Hematopoietic multipotent progenitor cell treated with erythropoietin and hydrocortisone succinate and interleukin-3 and kit ligand, for 8 days (in vitro differentiated cells): ENCODE data around the gene MAP4K3.
"Not testable (repeated sequence)": the region's sequence is repeated elsewhere in the genome, so short reads cannot be mapped to it uniquely, and the experiment has no call there.

Source experiments
- DNase-seq: peaks from one replicate; pipeline ENCODE4 v3.0.0-alpha.2; 2015

The MAP4K3 gene

GRCh38 chr2:39407516-39408296, 29.4 kb downstream of the MAP4K3 start:
- no peak for DNase-seq

DNA sequence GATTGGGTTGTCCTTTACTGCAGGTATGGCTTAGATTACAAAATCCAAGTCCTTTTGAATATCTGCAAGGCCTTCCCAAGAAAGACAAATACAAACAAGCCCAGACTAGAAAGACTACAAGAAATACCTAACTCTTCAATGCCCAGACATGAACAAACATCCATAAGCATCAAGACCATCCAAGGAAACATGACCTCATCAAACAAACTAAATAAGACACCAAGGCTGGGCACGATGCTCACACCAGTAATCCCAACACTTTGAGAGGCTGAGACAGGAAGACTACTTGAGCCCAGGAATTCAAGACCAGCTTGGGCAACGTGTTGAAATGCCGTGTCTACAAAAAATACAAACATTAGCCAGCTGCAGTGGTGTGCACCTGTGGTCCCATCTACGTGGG, 31.7 kb downstream of the MAP4K3 start:
- no peak for DNase-seq

GRCh38 chr2:39403311-39403710, 33.8 kb downstream of the MAP4K3 start:
- no peak for DNase-seq

GRCh38 chr2:39401319-39401718, 35.8 kb downstream of the MAP4K3 start:
- no peak for DNase-seq

DNA sequence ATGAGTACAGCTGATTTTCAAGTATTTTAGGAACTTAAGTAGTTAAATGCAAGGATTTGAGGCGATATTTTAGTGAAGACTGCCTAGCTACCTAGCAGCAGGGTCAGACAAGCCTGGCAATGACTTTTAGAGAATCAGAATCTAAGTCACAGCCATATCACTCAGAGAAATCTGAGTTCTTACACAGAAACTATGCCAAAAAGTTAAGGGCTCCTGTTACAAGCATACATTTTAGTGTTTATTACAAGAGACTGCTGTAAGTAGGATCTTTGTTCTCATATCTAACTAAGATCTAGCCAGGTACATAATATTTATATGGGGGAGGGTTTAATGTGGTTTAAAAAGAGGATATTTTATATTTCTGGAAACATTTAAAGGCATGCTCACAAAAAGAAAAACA, 37.5 kb downstream of the MAP4K3 start:
- DNase-seq: no peak

GRCh38 chr2:39395313-39395712, 41.8 kb downstream of the MAP4K3 start:
- no peak for DNase-seq

DNA sequence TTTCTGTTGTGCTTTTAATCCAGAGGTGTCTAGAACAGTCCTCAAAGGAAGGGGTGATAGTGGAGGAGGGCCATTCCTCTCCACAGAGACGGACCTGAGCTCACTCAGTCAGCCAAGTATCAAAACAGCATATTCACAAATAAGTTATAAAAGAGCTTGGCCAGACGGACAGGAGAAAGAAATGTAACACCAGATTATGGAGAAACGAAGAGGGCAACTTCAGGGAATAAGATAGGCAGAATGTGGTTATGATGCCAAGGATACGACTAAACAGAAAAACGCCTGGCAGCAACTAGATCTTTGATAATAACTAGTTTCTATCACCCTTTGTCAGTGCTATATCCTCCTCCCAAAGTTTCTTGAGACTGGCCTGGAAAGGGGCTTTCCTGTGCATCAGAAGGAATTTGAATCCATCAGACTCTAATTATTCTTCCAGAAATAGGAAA, 42.5 kb downstream of the MAP4K3 start:
- DNase-seq: peak; percentile 41

- DNase-seq: no peak
These were observed 44.4 kb downstream of the MAP4K3 start for GRCh38 chr2:39392672-39393071.

DNA sequence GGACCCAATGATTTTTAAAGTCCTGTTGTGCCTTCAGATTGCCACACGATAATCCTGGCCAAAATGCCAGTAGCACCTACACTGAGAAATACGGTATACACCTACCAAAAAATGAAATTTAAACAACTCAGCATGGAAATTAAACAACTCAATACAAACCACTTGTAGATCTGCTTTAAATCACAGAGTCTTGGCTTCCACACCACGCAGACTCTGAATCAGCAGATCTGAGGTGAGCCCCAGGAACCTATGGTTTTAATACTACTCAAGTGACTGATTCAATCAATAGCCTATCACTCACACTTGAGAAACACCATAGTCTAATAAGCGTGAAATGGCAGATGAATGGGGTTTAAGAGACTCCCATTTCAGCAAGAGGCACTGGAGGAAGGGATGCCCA, 46.9 kb downstream of the MAP4K3 start:
- DNase-seq: no peak

- no peak for DNase-seq
These were observed 51.0 kb downstream of the MAP4K3 start for GRCh38 chr2:39386064-39386463.

DNA sequence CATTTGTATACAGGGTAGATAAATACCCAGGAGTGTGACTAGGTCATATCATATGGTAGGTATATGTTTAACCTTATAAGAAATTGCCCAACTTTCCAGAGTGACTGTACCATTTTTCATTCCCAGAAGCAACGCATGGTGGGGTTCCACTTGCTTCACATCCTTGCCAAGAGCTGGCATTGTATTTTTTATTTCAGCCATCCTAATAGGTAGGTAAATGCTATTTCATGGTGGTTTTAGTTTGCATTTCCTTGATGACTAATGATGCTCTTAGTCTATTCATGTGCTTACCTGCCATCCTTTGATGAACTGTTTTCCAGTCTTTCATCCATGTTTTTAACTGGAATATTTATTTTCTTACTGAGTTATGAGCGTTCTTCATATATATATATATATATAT, 51.9 kb downstream of the MAP4K3 start:
- DNase-seq: no peak

GRCh38 chr2:39384071-39384470, 53.0 kb downstream of the MAP4K3 start:
- not testable (repeated sequence) for DNase-seq

DNA sequence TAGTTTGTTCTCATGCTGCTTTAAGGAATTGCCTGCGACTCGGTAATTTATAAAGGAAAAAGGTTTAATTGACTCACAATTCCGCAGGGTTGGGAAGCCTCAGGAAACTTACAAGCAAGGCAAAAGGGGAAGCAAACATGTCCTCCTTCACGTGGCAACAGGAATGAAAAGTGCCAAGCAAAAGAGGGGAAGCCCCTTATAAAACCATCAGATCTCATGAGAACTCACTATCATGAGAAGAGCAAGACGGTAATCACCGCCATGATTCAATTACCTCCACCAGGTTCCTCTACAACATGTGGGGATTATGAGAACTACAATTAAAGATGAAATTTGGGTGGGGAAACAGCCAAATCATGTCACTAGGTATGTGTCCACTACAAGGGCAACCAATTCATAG, 53.9 kb downstream of the MAP4K3 start:
- no peak for DNase-seq

- DNase-seq: no peak
These were observed 55.4 kb downstream of the MAP4K3 start for GRCh38 chr2:39381653-39382052.

GRCh38 chr2:39380525-39381150, 56.4 kb downstream of the MAP4K3 start:
- no peak for DNase-seq

DNA sequence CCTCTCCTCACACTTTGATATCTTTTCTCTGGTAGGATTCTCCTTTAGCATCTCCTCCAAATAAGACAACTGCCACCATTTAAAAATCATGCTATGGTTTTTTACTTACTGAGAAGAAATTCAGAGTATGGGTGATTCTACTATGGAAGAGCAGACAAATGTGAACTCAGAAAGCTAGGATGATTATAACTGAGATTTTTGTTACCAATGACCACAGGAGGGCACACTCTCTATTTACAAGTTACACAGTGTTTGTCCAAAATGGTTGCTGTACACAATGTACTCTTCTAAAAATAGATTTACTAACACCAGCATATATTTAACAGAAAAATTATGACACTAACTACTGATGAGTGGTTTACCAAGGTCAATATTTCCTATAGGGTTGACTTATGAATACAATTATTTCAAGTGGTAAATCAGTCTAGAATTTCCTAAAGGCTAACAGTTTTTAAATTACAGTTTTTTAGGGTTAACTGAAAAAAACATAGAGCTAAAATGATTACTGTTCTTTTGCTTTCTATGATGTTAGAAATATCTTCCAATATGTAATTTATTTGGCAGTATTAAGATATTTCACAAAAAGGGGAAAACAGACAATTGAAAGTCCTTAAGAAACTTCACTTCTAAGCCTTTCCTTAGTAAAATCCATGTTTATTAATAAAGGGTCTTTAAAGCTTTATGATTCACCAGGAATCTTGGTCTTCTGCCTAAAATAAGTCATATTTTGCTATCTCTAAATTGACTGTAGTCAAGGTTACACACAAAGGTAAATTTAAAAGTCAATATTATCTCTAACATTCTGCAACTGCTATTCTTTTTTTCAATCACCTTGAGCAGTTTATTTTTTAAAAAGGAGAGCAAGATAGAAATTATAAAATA, 57.2 kb downstream of the MAP4K3 start:
- peak; percentile 73 for DNase-seq

DNA sequence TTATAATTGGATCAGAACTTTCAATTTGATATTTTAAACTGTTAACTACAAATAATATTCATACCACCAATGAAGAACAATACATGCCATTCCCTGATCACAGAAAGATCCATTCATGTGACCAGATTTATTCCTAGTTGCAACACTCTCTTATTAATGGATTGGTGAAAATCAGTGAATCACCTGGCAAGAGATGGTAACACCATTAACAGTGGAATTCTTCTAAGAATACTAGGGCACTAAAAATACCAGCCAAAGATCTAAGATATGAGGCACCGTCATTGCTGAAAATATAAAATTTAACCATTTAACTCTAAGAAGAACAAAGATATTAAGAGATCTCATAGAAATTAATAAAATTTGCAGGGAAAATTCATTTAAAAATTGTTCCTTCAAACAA, 58.1 kb downstream of the MAP4K3 start:
- DNase-seq: no peak

- peak; percentile 57 for DNase-seq
These were observed 59.7 kb downstream of the MAP4K3 start for GRCh38 chr2:39377226-39377939.

- no peak for DNase-seq
These were observed 61.2 kb downstream of the MAP4K3 start for GRCh38 chr2:39375917-39376316.

DNA sequence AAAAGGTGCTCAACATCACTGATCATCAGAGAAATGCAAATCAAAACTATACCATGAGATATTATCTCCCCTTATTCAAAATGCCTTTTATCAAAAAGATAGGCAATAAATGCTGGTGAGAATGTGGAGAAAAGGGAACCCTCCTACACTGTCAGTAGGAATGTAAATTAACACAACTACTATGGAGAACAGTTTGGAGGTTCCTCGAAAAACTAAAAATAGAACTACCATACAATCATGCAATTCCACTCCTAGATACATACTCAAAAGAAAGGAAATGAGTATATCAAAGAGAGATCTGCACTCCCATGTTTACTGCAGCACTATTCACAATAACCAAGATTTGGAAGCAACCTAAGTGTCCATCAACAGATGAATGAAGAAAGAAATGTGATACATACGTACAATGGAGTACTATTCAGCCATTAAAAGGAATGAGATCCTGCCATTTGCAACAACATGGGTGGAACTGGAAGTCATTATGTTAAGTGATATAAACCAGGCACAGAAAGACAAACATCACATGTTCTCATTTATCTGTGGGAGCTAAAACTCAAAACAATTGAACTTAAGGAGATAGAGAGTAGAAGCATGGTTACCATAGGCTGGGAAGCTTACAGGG, 63.8 kb downstream of the MAP4K3 start:
- DNase-seq: no peak

DNA sequence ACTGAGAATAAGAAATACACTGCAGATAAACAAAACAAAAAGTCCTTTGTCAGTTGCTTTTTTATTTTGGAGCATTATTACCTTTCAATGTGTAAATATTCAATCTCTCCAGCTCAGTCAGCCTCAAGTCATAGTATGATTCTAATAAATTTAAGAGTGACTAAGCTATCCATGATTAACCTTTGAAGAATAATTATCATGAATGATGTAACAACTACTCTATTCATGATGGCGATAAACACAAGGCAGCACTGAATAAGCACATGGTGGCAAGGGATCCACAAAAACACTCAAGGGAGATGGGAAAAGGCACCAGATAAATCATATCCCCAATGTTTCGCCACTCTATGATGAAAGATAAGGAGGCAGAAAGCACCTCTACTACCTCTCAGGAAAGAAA, 67.0 kb downstream of the MAP4K3 start:
- DNase-seq: no peak

GRCh38 chr2:39368846-39369245, 68.2 kb downstream of the MAP4K3 start:
- no peak for DNase-seq
